Measurements from ENCODE around the gene SPTBN1.

SPTBN1 gene

DNA sequence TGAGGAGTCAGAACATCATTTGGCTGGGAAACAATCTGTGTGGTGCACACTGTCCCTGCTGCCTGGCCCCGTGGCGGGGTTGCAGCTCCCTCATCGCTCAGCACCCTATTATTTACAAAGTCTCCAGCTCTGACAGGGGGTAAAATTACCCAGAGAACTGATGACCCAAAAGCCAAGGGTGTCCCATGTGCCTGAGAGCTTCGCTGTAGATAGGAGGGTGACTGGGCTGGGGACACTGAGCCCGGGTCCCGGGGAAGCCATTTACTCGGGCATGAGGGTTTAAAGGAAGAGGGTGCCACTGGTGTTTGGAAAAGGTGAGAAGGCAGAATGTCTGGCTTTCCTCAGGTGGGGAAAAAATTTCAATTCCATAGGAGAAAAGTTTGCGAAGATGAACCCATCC lies 219.2 kb downstream of the SPTBN1 start:
- H3K4me3 ChIP-seq (ENCODE audit: low read depth, low read length) = no peak overlapping the region
- DNase-seq (ENCODE audit: low read depth) = no peak
- TF ChIP-seq, protein P1, sequence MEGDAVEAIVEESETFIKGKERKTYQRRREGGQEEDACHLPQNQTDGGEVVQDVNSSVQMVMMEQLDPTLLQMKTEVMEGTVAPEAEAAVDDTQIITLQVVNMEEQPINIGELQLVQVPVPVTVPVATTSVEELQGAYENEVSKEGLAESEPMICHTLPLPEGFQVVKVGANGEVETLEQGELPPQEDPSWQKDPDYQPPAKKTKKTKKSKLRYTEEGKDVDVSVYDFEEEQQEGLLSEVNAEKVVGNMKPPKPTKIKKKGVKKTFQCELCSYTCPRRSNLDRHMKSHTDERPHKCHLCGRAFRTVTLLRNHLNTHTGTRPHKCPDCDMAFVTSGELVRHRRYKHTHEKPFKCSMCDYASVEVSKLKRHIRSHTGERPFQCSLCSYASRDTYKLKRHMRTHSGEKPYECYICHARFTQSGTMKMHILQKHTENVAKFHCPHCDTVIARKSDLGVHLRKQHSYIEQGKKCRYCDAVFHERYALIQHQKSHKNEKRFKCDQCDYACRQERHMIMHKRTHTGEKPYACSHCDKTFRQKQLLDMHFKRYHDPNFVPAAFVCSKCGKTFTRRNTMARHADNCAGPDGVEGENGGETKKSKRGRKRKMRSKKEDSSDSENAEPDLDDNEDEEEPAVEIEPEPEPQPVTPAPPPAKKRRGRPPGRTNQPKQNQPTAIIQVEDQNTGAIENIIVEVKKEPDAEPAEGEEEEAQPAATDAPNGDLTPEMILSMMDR (IDR thresholded peaks at IDR 0.05; ENCODE audit: insufficient read depth, low read depth, low read length, missing control alignments) = no peak

DNA sequence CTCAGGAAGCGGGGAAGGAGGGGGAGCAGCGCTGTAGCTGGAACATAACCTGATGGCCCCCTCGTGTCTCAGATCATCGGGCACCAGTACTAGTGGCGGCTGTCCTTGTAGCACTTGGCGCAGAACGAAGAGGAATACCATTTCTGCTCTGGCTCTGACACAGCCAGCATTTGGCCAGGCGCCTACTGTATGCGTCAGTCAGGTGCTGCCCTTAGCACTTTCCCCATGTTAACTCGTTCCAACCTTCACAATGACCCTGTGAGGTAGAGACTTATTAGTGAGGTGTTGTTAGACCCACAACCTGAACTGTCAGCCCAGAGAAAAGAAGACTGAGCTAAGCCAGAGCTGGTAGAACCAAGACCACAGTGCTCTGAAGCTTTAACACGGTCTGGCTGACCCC lies 219.6 kb downstream of the SPTBN1 start:
- DNase-seq (ENCODE audit: low read depth) = no peak
- no peak overlapping the region for H3K4me3 ChIP-seq (ENCODE audit: low read depth, low read length)
- TF ChIP-seq, protein P1 (IDR thresholded peaks at IDR 0.05; ENCODE audit: insufficient read depth, low read depth, low read length, missing control alignments) = no peak

DNA sequence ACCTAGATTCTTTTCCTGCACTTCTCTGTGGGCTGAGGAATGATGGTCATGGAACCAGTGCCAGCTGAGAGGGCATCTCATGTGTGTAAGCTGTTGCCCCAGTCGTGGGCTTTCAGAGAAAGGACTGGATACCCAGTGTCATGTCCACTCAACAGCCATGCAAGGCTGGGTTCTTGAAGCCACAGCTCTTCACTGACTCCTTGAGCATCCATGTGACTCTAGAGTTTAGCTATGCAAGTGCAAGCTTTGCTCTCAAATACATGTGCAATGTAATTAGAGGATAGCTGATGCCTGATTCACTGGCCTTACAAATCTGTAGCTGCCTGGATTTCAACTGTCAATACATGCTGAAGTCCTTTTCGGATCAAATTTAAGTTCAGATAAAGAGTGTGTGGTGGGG lies 220.5 kb downstream of the SPTBN1 start:
- DNase-seq (ENCODE audit: low read depth) = no peak
- H3K4me3 ChIP-seq (ENCODE audit: low read depth, low read length) = no peak overlapping the region
- TF ChIP-seq, protein P1 (IDR thresholded peaks at IDR 0.05; ENCODE audit: insufficient read depth, low read depth, low read length, missing control alignments) = no peak

DNA sequence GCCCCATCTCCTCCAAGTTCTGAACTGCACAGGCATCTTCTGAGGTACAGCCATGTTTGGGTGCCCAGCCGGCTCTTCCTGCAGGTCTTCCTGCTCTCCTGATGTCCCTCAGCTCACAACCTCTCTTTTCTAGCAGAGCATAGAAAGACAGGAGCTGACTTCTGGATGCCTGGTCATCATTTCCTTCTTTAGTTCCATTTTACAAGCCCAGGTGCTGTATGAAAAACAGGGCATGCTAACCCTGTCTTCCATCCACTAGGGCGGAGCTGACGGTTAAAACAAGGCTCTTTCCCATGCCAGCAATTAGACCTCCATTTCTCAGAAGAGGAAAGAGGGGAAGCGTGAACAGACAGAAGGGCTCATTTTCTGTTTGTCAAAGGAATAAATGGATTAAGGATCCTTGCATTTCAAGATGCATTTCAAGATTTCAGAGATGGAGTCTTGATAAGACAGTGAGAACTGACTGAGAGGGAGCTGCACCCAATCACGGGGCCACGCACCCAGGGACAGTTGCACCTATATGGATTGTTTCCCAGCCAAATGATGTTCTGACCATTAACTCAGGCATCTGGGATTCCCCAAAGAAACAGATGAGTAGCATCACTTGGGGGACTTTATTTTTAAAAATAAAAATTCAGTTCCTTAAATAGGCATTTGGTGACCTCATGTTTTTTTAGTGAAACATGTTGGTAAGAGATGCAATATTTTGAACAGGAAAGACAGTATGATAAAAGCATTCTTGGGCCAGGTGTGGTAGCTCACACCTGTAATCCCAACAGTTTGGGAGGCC lies 221.5 kb downstream of the SPTBN1 start:
- TF ChIP-seq, protein P1 (IDR thresholded peaks at IDR 0.05; ENCODE audit: insufficient read depth, low read depth, low read length, missing control alignments) = no peak
- no peak overlapping the region for H3K4me3 ChIP-seq (ENCODE audit: low read depth, low read length)
- peak; percentile 32 for DNase-seq (ENCODE audit: low read depth)

DNA sequence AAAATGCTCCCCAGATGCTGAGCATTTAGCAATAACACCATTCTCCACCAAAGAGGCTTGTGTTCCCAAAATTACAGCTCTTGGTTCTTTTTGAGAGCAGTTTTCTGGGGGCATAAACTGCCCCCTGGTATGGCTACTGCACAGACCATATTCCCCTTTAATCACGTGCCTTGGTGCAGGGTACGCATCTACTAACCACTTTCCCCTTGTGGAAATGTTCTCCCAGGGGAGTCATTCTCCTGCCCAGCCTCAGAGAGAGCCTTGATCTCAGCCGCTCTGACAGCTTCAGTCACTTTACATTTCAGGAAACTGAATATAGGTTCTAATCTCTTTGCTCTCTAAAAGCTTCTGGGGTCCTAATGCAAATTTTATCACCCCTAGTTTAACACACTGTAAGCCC lies 222.6 kb downstream of the SPTBN1 start:
- H3K4me3 ChIP-seq (ENCODE audit: low read depth, low read length) = no peak overlapping the region
- no peak for DNase-seq (ENCODE audit: low read depth)
- TF ChIP-seq, protein P1 (IDR thresholded peaks at IDR 0.05; ENCODE audit: insufficient read depth, low read depth, low read length, missing control alignments) = no peak

GRCh38 chr2:54680397-54681041 lies 224.4 kb downstream of the SPTBN1 start:
- no peak overlapping the region; the same call in 1 of the 2 replicates for H3K4me3 ChIP-seq (ENCODE audit: low read depth, low read length)
- TF ChIP-seq, protein P1 (IDR thresholded peaks at IDR 0.05; ENCODE audit: insufficient read depth, low read depth, low read length, missing control alignments) = no peak
- DNase-seq (ENCODE audit: low read depth) = peak; percentile 69
